Kidney (tissue), 14 donors: ENCODE data around the gene NOTCH1. TPM values are rescaled to one million over a fixed set of nuclear protein-coding genes. Genes with fewer than 3 reads are reported as not detected.

Experiments
- DNase-seq, 5 donors: peaks; one replicate each; pipeline ENCODE4 v3.0.0-alpha.2; 2013 to 2020
- FAIRE-seq: peaks from 2 replicates; lab custom pipeline; 2012; peaks lifted over from hg19 to GRCh38; lab: Jason Lieb, UNC
- H3K27ac ChIP-seq, 2 donors: one replicate each; pipeline ENCODE4 v1.7.0; 2013; ENCODE audit warnings: low read depth in 2 of 2, low read length in 2 of 2, inconsistent platforms in 1 of 2
- H3K27me3 ChIP-seq: one replicate; pipeline ENCODE4 v1.7.1; 2013; ENCODE audit warnings: low read length, inconsistent platforms; ENCODE audit not compliant: control insufficient read depth, insufficient read depth
- H3K36me3 ChIP-seq, 3 donors: one replicate each; pipeline versions ENCODE4 v1.7.0 to v1.7.1; 2013; ENCODE audit warnings: low read length in 3 of 3, control low read depth in 1 of 3, inconsistent platforms in 1 of 3; ENCODE audit not compliant: insufficient read depth in 3 of 3, control insufficient read depth in 2 of 3
- H3K4me1 ChIP-seq, 3 donors: one replicate each; pipeline versions ENCODE4 v1.7.0 to v1.7.1; 2013; ENCODE audit warnings: low read length in 3 of 3, inconsistent platforms in 1 of 3, low read depth in 1 of 3; ENCODE audit not compliant: control insufficient read depth in 2 of 3, insufficient read depth in 2 of 3
- H3K4me3 ChIP-seq, 3 donors: one replicate each; pipeline versions ENCODE4 v1.7.0 to v1.8.1; 2013; ENCODE audit warnings: low read length in 3 of 3, control low read depth in 1 of 3, inconsistent platforms in 1 of 3
- H3K9ac ChIP-seq, 3 donors: one replicate each; pipeline versions ENCODE4 v1.7.0 to v1.7.1; 2013; ENCODE audit warnings: low read length in 3 of 3, control low read depth in 1 of 3, inconsistent platforms in 1 of 3
- H3K9me3 ChIP-seq, 3 donors: one replicate each; pipeline versions ENCODE4 v1.7.0 to v1.7.1; 2013; ENCODE audit warnings: low read length in 3 of 3, control low read depth in 1 of 3, inconsistent platforms in 1 of 3; ENCODE audit not compliant: control insufficient read depth in 2 of 3, insufficient read depth in 1 of 3
- intact Hi-C: fragments of 100-400 bp; cut with DNase I; formaldehyde crosslinking; loops from one replicate; pipeline ENCODE4 v1.11.1; 2022
- polyA plus RNA-seq: library from polyadenylated mRNA; stranded (reverse); fragments of 350-450 nt; fragmentation: Illumina TruSeq; extraction: RNeasy Lipid Tissue Mini Kit (QIAGEN cat#74804); gene quantifications from one replicate; pipeline ENCODE4 v1.2.3, GENCODE V29; 2014; ENCODE audit warnings: low read depth, low replicate concordance; ENCODE audit not compliant: insufficient read depth
- total RNA-seq: library from RNA; stranded (reverse); fragmentation: NEBNext Ultra II Directional; extraction: Animal tissue kit (Norgen Biotek cat#: 25700); gene quantifications from one replicate; pipeline ENCODE4 v1.2.1, GENCODE V29; 2021
- TF ChIP-seq, protein P1 (sequence below): IDR thresholded peaks from 3 replicates; pipeline ENCODE4 v1.5.1; 2012; ENCODE audit warnings: mild to moderate bottlenecking, moderate library complexity, borderline replicate concordance; ENCODE audit not compliant: insufficient read depth; ENCODE audit errors: extremely low read depth
- donor health status: control.
- donor health status: control.
- donor health status: control.
- donor health status: control.
- donor health status: control.
- donor health status: DM: yes; HTN: yes; CAD: no.
- donor health status: Normal renal cell carcinoma (clear cell type).

The NOTCH1 gene
- total and polyA plus RNA-seq, 2 donors from 2014 or later: 6.5 to 77.2 TPM

DNA sequence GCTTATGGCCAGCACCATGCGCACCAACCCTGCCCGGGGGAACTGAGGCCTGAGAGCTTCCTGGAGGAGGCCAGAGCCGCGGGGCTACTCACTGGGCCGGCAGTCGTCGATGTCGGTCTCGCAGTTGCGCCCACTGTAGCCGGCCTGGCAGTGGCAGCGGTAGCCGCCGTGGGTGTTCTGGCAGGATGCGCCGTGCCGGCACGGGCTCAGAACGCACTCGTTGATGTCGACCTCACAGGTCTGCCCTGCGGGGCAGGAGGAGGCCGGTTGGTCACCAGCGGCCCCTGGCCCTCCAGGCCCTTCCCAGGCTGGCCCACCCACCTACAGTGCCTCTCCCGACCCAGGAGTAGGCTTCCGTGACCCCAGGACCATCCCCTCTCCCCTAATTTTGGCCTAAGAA lies 35.3 kb downstream of the NOTCH1 start:
- Histone ChIP-seq H3K27me3 (no peaks in the 10 kb centered on the region), H3K9me3 (no peaks in the 10 kb centered on the region), H3K27ac (peak overlapping the region; percentile 45 to 67), H3K9ac (no peak overlapping the region), H3K4me1 (peaks cover 0 to 7% (median 0%) of the 10 kb centered on the region in 3 donors), H3K4me3 (no peak overlapping the region), H3K36me3 (peaks cover 2 to 51% (median 15%) of the 10 kb centered on the region in 3 donors)
- FAIRE-seq (no peak), DNase-seq (no peak)
- intact Hi-C loops: no loop called here
- TF ChIP-seq, protein P1, sequence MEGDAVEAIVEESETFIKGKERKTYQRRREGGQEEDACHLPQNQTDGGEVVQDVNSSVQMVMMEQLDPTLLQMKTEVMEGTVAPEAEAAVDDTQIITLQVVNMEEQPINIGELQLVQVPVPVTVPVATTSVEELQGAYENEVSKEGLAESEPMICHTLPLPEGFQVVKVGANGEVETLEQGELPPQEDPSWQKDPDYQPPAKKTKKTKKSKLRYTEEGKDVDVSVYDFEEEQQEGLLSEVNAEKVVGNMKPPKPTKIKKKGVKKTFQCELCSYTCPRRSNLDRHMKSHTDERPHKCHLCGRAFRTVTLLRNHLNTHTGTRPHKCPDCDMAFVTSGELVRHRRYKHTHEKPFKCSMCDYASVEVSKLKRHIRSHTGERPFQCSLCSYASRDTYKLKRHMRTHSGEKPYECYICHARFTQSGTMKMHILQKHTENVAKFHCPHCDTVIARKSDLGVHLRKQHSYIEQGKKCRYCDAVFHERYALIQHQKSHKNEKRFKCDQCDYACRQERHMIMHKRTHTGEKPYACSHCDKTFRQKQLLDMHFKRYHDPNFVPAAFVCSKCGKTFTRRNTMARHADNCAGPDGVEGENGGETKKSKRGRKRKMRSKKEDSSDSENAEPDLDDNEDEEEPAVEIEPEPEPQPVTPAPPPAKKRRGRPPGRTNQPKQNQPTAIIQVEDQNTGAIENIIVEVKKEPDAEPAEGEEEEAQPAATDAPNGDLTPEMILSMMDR: no peak

DNA sequence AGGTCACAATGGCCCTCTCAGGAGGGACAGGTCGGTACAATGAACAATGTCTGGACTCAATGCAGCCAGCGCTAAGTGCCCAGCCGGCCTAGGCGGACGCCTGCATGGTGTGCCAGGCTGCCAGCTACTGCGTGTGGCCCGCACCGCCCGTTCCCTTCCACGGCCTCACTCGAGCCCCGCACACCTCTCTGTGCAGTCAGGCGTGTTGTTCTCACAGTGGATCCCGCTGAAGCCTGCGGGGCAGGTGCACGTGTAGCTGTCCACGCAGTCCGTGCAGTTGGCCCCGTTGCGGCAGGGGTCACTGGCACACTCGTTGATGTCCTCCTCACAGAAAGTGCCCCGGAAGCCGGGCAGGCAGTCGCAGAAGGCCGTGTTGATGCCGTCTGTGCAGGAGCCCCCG lies 36.3 kb downstream of the NOTCH1 start:
- Histone ChIP-seq H3K9me3 (no peaks in the 10 kb centered on the region), H3K9ac (no peak overlapping the region), H3K27me3 (no peaks in the 10 kb centered on the region), H3K4me1 (peaks cover 0 to 7% (median 0%) of the 10 kb centered on the region in 3 donors), H3K4me3 (no peak overlapping the region), H3K27ac (no peak overlapping the region), H3K36me3 (peaks cover 2 to 50% (median 12%) of the 10 kb centered on the region in 3 donors)
- FAIRE-seq: no peak
- TF ChIP-seq, protein P1: no peak
- intact Hi-C loops: no loop called here
- DNase-seq: no peak

DNA sequence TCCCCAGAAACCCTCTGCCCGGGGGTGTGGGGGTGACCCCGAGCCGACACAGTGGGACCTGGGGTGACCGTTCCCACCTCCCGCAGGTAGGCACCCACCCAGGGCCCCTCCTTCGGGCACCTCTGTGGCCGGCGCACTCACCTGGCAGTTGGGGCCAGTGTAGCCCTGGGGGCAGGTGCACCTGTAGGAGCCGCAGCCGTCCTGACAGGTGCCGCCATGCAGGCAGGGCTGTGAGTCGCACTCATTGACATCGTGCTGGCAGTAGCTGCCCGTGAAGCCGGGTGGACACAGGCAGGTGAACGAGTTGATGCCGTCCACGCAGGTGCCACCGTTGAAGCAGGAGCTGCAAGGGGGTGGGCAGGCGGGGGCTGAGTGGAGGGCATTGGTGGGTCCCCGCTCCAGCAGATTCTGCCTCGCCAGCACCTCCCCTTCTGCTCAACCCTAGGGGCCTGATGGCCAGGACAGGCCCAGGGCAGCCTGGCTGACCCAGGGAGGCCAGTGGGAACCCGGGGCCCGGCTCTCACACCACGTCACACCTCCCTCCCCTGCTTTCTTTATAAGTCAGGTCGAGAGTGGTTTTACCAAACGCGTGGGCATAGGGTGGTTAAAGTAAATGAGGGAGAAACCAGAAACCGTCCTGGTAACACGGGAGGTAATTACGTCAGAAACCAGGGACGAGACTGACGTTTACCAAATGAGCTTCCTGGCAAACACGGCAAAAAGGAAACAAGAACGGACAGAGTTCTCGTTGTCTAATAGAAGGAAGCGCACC lies 36.9 kb downstream of the NOTCH1 start:
- no peak overlapping the region for H3K9ac ChIP-seq
- intact Hi-C loops: no loop called here
- peaks cover 0 to 7% (median 0%) of the 10 kb centered on the region in 3 donors for H3K4me1 ChIP-seq
- DNase-seq: no peak
- no peak for FAIRE-seq
- H3K4me3 ChIP-seq: no peak overlapping the region
- H3K36me3 ChIP-seq: peaks cover 2 to 49% (median 12%) of the 10 kb centered on the region in 3 donors
- TF ChIP-seq, protein P1: no peak
- H3K9me3 ChIP-seq: no peaks in the 10 kb centered on the region
- no peak overlapping the region for H3K27ac ChIP-seq
- H3K27me3 ChIP-seq: no peaks in the 10 kb centered on the region
